ENCODE results near the gene PIK3R1.

PIK3R1 gene

GRCh38 chr5:68283766-68284165, 68.2 kb downstream of the PIK3R1 start:
- peaks cover 23% of the 10 kb centered on the region for H3K36me3 ChIP-seq
- H3K4me1 ChIP-seq, result peaks cover 35% of the 10 kb centered on the region
- TF ChIP-seq CTCF (IDR thresholded peaks at IDR 0.05; ENCODE audit: low read depth, low read length), result no peak
- no peaks in the 10 kb centered on the region for H3K27me3 ChIP-seq
- H3K9me3 ChIP-seq, result no peaks in the 10 kb centered on the region
- no peak overlapping the region for H3K4me3 ChIP-seq (ENCODE audit: low read depth, low read length)
- DNase-seq, result no peak

- Histone ChIP-seq H3K27me3 (no peaks in the 10 kb centered on the region), H3K4me1 (peaks cover 29% of the 10 kb centered on the region), H3K36me3 (peaks cover 12% of the 10 kb centered on the region), H3K4me3 (ENCODE audit: low read depth, low read length) (no peak overlapping the region), H3K9me3 (no peaks in the 10 kb centered on the region)
- TF ChIP-seq CTCF (IDR thresholded peaks at IDR 0.05; ENCODE audit: low read depth, low read length), result no peak
- DNase-seq, result no peak
Measured at GRCh38 chr5:68285075-68285840, 69.7 kb downstream of the PIK3R1 start.

GRCh38 chr5:68285851-68286611, 70.5 kb downstream of the PIK3R1 start:
- Histone ChIP-seq H3K36me3 (peaks cover 5% of the 10 kb centered on the region), H3K4me1 (peaks cover 29% of the 10 kb centered on the region), H3K9me3 (no peaks in the 10 kb centered on the region), H3K4me3 (ENCODE audit: low read depth, low read length) (no peak overlapping the region), H3K27me3 (no peaks in the 10 kb centered on the region)
- DNase-seq, result peak; percentile 26
- peak; percentile 80 for TF ChIP-seq CTCF (IDR thresholded peaks at IDR 0.05; ENCODE audit: low read depth, low read length)

GRCh38 chr5:68286612-68286912, 71.0 kb downstream of the PIK3R1 start:
- TF ChIP-seq CTCF (IDR thresholded peaks at IDR 0.05; ENCODE audit: low read depth, low read length), result no peak
- no peaks in the 10 kb centered on the region for H3K27me3 ChIP-seq
- no peak for DNase-seq
- H3K36me3 ChIP-seq, result peaks cover 2% of the 10 kb centered on the region
- H3K4me1 ChIP-seq, result peaks cover 29% of the 10 kb centered on the region
- no peaks in the 10 kb centered on the region for H3K9me3 ChIP-seq
- no peak overlapping the region for H3K4me3 ChIP-seq (ENCODE audit: low read depth, low read length)

GRCh38 chr5:68287631-68287975, 72.0 kb downstream of the PIK3R1 start:
- DNase-seq, result no peak
- Histone ChIP-seq H3K4me1 (peaks cover 29% of the 10 kb centered on the region), H3K27me3 (no peaks in the 10 kb centered on the region), H3K9me3 (no peaks in the 10 kb centered on the region), H3K4me3 (ENCODE audit: low read depth, low read length) (peak overlapping the region; percentile 79), H3K36me3 (peaks cover 6% of the 10 kb centered on the region)
- no peak for TF ChIP-seq CTCF (IDR thresholded peaks at IDR 0.05; ENCODE audit: low read depth, low read length)
